Stimulated activated CD4-positive, alpha-beta T cell treated with anti-CD3 and anti-CD28 coated beads, Interleukin-1b, Interleukin-23, amount 100 ng/mL, for 4 hours (primary cell): Measurements from ENCODE around the gene FNDC4.
"Not testable (repeated sequence)": the region's sequence is repeated elsewhere in the genome, so short reads cannot be mapped to it uniquely, and the experiment has no call there.

ENCODE experiments used
- DNase-seq, 2 donors: peaks; one replicate each; pipeline ENCODE4 v3.0.0-alpha.2; 2020; ENCODE audit warnings: low read depth in 2 of 2

The FNDC4 gene, protein sequence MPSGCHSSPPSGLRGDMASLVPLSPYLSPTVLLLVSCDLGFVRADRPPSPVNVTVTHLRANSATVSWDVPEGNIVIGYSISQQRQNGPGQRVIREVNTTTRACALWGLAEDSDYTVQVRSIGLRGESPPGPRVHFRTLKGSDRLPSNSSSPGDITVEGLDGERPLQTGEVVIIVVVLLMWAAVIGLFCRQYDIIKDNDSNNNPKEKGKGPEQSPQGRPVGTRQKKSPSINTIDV

DNA sequence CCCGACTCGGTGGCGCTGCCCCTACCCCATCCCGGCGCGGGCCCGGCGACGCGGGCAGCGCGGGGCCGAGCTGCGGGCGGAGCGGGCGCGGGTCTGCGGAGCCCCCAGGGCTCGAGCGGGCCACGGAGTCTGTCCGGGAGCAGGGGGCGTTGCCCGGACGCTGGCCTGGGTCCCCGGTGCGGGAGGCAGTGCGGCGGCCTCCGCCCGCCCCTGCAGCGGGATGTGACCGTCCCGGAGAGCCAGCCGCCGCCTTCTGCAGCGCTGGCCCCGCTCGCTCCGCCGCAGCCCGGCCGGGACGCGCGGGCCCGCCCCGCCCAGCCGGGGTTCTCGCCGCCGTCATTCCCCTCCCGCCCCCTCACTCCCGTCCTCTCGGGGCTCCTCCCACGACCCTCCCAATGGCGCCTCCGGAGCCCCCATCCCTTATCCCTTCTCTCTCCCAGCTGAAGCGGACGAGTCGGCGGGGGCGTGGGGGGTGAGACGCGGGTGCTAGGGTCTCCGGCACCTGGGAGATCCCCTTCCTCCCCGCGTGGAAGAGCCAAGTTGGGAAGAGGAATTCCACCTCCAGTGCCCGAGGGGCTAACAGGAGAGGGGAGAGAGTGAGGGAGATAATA, at the start of gene FNDC4:
TSS of gene FNDC4 (minus strand) at position 257 of the 611 bp plus-strand sequence. CDS start 521 bp downstream, outside the sequence.
- peak in 1 of 2 donors; percentile 11 for DNase-seq

DNA sequence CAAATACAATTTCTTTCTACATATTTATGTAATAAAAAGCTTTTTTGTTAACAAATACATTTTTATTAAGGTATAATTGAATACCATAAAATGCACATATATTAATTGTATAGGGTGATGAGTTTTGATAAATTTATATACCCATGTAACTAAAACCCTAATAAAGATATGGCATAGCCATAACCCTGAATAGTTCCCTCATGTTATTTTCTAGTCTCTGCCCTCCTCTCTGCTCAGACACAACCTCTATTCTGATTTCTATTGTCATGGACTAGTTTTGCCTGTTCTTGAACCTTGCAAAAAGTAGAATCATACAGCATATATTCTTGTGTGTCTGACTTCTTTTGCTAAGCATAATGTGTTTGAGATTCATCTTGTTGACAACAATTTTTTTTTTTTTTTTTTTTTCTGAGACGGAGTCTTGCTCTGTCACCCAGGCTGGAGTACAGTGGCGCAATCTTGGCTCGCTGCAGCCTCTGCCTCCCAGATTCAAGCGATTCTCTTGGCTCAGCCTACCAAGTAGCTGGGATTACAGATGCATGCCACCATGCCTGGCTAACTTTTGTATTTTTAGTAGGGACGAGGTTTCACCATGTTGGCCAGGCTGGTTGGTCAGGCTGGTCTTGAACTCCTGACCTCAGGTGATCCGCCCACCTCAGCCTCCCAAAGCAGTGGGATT, 49.3 kb upstream of the FNDC4 start:
- no peak for DNase-seq

DNA sequence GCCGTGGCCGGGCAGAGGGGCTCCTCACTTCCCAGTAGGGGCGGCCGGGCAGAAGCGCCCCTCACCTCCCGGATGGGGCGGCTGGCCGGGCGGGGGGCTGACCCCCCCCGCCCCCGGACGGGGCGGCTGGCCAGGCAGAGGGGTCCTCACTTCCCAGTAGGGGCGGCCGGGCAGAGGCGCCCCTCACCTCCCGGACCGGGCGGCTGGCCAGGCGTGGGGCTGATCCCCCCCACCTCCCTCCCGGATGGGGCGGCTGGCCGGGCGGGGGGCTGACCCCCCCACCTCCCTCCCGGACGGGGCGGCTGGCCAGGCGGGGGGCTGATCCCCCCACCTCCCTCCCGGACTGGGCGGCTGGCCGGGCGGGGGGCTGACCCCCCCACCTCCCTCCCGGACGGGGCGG, 44.6 kb upstream of the FNDC4 start:
- DNase-seq = not testable (repeated sequence)

GRCh38 chr2:27538839-27539450, 43.9 kb upstream of the FNDC4 start:
- DNase-seq = not testable (repeated sequence)

GRCh38 chr2:27537287-27537686, 42.3 kb upstream of the FNDC4 start:
- DNase-seq = no peak

DNA sequence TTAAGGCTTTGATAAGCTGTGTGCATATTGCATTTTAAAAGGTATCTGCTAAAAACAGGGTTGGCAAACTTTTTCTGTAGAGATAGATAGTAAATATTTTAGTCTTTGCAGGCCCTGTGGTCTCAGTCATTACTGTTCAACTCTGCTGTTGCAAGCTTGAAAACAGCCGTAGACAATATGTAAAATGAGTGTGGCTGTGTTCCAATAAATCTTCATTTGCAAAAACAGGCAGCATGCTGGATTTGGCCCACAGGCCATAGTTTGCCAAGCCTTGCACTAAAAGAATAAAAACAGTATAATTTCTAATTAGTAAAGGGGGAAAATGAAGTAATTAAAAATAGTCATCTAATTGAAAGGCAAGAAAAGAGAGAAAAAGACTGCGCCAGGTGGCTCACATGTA, 37.0 kb upstream of the FNDC4 start:
- no peak for DNase-seq

DNA sequence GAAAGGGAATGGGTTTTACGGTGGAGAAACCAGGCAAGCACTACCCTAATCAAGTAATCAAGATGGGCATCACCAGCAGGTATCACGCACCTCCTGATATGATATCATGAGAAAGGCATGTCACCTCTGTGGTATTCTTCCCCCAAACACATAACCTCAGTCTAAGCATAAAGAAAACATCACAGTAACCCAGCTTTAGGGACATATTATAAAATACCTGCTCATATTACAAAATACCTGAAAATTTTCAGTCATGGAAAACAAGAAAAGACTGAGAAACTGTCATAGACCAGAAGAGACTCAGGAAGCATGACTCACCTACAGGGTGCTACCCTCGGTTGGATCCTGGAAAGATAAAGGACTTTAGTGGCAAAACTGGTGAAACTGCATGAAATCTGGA, 32.2 kb upstream of the FNDC4 start:
- no peak for DNase-seq

DNA sequence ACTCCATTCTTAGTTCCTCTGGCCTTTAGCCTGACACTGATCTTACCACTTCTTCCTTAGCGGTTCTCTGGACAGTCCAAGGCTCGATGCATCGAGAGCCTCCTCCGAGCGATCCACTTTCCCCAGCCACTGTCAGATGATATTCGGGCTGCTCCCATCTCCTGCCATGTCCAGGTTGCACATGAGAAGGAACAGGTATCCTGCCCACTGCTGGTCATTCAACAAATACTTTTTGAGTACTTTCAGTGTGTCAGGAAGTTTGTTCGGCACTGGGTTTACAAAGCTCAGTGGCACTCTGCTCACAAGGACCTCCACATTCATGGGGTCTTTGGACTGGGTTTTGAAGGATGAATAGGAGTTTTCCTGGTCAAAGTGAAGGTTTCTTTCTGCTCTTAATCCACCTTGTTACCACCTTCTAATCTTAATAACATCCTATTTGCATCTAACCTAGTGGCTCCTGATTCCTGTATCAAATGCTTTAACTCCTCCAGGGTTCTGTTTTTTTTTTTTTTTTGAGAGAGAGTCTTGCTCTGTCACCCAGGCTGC, 27.5 kb upstream of the FNDC4 start:
- DNase-seq = no peak

DNA sequence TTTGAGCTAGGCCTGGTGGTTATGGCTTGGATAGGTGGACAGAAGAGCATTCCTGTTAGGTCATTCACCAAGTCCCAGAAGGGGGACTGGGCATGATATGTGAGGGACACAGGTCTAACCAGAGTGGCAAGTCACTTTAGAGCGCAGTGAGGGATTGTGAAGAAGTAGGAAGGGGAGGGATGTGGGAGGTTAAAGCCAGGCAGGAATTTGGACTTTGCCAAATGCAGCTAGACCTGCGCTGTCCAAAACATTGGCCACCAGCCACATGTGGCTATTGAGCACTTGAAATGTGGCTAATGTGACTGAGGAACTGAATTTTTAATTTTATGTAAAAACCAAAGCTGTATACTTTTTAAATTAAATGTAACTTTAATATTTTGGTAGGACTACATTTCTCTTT, 25.3 kb upstream of the FNDC4 start:
- no peak for DNase-seq

- no peak for DNase-seq
Observed at GRCh38 chr2:27518782-27519113, 23.7 kb upstream of the FNDC4 start.

DNA sequence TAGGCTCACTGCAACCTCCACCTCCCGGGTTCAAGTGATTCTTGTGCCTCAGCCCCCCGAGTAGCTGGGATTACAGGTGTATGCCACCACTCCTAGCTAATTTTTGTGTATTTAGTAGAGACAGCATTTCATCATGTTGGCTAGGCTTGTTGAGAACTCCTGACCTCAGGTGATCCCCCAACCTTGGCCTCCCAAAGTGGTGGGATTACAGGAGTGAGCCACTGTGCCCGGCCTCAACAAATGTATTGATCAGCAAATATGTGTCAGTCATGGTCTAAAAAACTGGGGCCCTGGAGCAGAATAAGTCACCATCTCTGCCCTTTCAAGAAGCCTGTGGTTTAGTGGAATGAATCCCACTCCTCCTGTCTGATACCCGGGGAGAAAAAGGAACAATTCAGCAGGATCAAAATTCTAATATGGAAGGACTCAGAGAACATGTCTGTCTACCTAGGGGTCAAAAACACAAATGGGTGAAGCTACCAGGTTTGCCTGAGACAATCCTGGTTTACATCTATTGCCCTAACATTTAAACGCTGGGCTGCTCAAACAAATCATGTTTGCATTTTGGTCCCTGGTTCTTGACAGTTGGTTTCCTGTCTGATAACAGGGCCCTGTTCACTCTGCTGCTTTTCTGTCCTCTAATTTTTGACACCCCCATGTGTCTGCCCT, 23.2 kb upstream of the FNDC4 start:
- no peak for DNase-seq

DNA sequence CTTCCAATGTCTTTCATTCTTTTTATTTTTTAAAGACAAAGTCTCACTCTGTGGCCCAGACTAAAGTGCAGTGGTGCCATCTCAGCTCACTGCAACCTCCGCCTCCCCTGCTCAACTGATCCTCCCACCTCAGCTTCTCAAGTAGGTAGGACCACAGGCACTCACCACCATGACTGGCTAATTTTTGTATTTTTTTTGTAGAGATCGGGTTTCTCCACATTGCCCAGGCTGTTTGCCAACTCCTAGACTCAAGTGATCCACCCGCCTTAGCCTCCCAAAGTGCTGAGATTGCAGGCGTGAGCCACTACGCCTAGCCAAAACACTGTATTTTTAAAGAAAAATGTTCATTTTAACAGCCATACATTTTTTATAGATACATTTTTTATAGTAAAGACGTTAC, 14.3 kb upstream of the FNDC4 start:
- DNase-seq = no peak

DNA sequence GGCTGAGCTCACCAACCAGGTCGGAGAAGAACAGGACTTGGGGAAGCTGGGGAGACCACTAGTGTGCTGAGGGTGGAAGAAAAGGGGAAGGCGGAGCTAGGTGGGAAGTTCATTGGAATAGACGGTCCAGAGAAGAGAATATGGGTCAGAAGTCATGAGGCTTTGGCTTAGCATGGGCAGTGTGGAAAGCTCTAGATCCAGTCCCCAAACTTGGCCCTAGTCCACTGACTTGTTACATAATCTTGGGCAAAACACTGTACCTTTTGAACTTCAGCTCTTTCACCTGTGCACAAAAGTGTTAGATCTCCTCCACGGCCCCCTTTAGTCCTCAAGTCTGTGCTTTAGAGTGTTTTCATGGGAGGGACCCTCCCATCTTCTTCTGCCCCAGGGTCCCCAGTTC, 12.3 kb upstream of the FNDC4 start:
- no peak for DNase-seq

- no peak for DNase-seq
Observed at GRCh38 chr2:27506587-27506986, 11.6 kb upstream of the FNDC4 start.

DNA sequence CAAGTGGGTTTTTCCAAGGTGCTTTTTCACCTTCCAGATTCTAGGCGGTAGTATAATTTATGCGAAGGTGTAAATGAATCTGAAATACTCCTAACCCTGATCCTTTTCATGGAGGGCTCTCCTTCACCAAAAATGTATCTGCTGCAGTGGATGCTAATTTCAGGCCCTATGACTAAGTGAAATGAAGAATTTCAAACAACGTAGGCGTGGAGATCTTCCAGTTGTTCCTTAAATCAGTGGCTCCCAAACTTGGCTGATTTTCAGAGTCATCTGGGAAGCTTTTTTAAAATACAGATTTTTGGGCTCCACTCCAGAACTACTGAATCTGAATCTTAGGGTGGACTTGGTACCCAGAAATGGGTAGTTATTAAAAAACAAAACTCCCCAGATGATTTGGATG, 7.1 kb upstream of the FNDC4 start:
- DNase-seq = no peak

DNA sequence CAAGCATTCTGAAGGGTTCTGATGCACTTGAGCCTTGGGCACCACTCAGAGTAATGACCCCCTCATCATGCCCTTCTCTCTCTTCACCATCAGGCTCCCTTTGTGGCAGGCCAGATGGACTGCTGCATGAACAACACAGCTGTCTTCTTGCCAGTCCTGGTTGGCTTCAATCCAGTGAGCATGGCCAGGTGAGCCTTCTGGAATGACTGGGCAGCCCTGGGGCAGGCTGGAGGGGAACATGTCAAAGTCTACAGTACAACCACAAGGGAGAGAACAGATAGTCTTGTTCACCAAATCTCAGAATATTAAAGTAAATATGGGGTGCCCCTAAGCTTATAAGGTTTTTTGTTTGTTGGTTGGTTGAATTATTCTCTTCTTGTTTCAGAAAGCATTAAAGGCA, 6.0 kb upstream of the FNDC4 start:
- DNase-seq = no peak

DNA sequence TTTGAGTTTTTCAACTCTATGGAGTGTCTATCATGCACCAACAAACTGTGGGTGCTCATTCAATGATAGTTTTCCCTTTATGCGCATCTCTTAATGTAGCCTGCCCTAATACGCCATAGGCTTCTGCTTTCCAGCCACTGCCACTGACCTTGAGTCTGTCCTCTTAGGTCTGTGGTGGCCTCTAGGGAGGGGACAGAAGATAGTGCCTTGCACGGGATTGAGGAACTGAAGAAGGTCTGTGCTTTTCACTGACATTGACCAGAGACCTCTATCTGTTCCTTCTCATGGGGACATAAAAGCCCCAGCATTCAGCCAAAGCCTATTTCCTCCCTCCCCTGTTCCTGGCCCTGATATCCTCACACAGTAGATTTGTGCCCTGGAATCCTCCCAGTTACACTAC, 4.0 kb upstream of the FNDC4 start:
- DNase-seq = no peak

GRCh38 chr2:27497288-27497627, 2.3 kb upstream of the FNDC4 start:
- no peak for DNase-seq

DNA sequence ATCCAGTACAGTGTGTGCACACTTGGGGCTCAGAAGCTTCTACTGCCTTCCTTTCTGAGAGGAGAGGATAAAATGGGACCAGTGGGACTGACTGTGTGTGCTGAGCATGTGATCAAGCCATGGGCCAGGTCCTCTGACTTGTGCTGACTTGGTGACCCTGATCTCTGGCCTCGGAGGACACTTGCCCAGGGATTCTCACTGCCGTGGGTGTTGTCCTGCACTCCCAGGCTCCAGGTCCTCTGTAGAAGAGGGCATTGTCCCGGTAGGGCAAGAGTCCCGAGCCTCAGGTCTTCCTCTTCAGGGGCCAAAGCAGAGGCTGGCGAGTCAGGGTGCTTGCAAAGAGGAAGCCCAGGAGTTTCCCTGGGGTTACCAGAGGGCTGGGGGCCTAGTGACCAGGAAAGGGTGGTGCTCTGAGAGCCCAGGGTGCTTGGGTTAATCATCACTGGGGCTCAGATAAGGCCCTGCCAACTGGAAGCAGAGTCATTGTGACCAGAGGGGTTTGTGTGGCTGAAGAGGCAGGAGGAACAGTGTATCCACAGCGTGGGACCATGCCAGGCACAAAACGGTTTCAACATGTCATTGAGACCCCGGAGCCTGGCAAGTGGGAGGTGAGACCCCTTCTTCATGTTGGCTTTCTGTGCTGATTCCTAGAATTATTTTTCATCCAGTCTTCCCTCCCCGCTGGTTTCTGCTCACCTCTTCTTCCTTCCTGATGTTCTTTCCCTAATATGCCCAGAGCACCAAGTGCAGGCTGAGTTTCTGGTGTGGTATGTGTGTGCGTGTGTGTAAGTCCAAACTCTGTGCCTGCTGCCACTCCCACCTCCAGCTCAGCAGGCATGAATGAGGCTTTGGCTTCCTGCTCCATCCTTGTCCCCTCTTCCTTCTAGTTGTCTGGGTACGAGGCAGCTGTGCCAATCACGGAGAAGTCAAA, 1.6 kb upstream of the FNDC4 start, which contains the start of gene GCKR:
TSS of gene GCKR (plus strand) at position 483 of the 931 bp plus-strand sequence. CDS start at position 549, 66 bp downstream.
- DNase-seq = no peak

DNA sequence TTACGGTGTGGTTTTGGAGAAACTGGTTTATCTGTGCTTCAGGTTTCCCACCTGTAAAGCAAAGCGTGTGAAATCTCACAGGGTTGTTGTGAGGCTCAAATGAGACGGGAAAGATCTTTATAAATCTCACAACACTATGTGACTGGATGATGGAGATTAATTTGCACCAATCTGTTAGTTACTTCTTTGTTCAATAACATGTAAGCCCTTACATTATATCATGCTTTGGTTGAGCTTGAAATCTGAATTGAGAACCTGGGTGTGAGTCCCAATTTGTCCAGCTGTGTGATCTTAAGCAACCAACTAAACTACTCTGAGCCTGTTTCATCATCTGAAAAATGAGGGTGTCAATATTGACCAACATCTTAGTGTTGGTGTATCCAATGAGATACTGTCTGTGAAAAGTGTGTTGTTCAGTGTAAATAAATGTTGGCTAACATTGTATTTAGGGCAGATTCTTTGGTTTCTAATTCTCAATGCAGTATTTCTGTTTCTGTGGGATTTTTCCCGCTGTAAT, 898 bp upstream of the FNDC4 start:
- no peak for DNase-seq
